Stimulated activated CD4-positive, alpha-beta T cell treated with anti-CD3 and anti-CD28 coated beads, Interleukin-2, amount 100 ng/mL, for 4 hours (primary cell): ENCODE data around the gene UAP1.
"Not testable (repeated sequence)": the region's sequence is repeated elsewhere in the genome, so short reads cannot be mapped to it uniquely, and the experiment has no call there.

Source experiments
- DNase-seq: peaks from one replicate; pipeline ENCODE4 v3.0.0-alpha.2; 2020; ENCODE audit warnings: low read depth

The UAP1 gene

DNA sequence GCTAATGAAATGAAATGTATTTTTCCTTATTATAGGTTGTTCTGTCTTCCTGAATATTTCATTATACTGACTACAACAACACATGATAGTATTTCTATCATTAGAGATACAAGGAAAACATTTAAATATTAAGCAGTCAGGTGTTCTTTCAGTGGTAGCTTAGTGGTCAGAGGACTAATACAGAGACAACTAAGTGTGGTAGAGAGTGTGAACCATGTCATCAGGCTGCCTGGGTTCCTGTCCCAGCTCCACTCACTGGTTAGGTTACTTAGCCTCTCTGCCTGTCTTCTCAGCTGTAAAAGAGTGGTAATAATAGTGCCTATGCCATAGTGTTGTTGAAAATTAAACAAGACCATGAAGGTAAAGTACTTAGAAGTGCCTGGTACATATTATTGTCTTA lies 3.9 kb downstream of the UAP1 start:
- no peak for DNase-seq

DNA sequence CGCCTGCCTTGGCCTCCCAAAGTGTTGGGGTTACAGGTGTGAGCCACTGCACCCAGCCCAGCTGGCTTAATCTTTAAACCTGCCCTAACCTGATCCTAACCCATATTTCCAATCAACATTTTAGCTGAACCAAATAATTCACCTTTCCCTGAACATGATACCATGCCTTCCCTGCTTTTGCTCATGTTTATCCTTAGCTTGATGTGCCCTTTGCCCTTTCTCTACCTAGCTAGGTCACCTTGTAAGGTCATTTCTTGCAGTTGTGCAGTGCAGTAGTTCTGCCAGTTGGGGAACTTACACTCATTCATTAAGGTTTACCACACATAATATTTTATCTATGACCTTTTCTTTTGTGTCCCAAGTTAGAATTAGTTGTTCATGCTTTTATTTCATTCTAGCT lies 5.3 kb downstream of the UAP1 start:
- no peak for DNase-seq

DNA sequence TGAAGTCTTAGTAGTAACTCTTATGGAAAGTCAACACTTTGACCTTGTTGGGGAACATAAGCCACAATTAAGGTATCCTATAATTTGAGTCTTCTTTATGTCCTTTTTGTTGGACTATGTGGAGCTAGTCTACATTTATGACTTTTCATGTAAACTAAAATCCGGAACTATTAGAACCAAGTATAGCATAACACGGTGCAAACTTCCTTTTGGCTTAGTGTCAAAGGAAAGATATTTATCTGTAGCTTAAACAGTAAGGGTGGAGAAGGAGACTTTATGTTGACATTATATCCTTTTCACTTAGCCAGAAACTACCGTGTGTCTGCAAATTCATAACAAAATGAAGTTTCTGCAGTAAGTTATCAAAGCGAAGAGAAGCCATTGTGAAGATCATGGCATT lies 7.3 kb downstream of the UAP1 start:
- no peak for DNase-seq

DNA sequence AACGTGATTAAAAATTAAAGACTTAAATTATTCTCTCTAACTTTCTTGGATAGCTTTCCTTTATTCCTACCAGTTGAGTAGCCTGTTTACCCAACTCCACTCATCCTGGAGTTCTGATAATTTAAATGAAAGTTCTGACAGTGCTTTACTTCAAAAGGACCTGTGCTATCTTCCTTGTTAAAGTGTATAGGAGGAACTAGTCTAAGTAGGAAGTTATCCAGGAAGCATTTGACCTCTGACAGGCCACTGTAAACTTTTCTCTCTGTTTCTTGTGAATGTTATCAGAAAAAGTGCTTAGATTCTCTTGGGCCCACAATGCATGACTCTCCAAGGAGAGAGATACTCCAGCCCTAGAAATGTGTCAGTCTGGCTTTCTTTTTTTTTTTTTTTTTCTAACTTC lies 9.2 kb downstream of the UAP1 start:
- no peak for DNase-seq

DNA sequence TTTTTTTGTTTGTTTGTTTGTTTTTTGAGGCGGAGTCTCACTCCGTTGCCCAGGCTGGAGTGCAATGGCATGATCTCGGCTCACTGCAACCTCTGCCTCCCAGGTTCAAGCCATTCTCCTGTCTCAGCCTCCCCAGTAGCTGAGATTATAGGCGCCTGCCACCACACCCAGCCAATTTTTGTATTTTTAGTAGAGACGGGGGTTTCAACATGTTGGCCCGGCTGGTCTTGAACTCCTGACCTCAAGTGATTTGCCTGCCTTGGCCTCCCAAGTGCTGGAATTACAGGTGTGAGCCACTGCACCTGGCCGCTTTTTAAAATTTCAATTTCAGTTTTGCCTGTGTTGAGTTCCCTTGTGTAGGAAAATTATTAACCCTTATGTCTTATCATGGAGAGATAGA lies 9.6 kb downstream of the UAP1 start:
- DNase-seq = not testable (repeated sequence)

DNA sequence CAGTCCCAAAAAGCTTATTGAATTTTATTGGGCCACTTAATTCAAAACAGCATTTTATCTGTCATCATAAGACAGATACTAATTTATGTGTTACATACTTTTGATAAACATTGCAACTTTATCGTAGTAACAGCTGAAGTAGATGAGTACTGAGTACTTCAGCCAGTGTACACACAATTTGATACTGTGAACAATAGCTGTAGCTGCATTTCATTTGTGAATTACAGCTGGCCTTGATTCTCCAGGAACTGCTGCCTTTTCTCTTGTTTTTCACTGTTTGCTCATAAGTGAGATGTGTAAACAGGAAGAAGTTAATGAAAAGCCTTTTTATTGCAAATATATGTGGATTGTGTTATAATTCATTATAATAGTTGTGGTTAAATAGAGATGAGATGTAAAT lies 10.2 kb downstream of the UAP1 start:
- no peak for DNase-seq

DNA sequence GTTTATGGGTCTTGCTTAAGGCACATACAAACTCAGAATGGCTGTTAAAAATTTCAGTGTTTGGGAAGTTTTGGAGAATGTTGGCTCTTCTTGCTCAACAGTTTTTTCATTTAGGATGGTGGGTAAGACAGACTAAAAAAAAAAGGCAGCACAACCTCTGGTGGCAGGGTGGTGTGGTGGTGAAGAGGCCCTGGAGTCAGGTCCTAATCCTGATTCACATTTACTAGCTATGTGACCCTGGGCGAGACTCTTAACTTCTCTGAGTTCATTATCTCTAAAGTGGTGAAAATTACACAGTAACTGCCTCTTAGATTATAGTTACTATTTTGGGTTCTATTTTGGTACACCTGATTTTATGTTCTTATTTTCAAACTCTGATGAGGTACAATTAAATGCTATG lies 11.6 kb downstream of the UAP1 start:
- DNase-seq = no peak

DNA sequence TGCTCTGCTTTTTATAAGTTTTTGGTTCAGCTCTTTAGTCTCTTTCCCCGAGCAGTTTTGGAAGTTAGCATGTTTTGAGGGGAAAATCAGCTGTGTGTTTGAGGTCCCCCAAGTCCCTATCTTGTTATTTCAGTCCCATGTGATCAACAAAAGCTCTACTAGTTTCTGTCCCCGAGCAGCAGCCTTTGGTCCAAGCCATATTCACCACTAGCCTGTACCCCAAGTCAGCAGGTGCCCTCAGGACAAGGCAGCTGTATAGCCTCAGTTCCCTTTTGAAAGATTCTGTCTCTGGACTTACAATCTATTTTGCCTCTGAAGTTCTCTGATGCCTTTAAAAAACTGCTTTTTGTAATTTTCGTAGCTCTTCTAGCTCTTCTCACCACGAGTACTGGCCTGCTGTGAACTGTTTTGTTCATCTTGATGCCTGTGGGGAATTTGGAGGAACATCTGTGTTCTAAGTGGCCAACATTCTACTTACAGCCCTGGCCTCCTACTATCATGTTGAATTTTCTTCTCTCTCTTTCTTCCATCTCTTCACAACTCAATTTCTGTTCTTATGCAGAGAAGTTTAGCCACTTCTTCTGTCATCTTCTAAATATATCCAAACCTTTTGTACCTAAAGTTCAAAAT lies 16.7 kb downstream of the UAP1 start:
- no peak for DNase-seq

DNA sequence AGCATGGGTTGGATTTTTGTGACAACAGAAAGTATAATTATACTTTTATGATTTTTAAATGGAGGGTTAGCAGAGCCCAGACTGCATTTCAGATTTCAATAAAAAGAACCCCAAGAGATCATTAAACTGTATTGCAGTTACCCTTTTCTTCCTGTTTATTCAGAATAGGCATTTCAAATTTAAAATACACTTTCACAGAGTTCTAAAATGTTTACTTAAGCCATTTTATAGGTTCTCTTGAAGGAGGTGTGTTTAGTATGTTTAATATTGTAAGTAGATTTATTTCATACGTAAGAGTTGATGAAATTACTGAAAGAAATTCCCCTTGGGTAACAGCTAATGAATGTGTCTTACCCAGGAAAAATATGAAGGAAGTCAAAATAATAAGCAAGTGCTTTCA lies 17.4 kb downstream of the UAP1 start:
- no peak for DNase-seq

DNA sequence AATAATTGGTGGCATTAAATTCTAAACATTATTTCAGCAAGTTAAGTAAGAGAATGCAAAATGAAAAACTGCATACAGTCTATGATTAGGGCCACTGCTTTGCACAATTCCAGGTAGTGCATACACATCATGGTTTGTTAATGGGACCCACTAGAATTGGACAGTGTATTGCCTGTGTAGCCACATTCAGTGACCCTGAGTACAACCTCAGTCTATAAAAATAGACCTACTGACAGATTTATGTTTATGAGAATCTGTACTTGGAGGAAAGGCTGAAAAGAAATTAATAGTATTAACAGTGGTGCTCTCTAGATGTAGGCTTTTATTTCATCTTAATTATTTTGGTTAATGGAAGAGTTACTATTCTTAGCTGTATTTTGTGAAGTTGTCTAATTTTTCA lies 18.8 kb downstream of the UAP1 start:
- no peak for DNase-seq

DNA sequence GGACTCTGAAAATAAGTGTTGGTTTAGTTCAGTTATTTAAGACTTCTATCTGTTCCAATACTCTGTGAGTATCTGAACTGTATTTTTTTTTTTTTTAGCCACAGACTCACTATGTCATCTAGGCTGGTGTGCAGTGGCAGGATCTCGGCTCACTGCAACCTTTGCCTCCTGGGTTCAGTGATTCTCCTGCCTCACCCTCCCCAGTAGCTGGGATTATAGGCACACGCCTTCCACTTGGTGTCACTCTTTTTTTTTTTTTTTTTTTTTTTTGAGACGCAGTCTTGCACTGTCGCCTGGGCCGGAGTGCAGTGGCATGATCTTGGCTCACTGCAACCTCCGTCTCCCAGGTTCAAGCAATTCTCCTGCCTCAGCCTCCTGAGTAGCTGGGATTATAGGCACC lies 21.4 kb downstream of the UAP1 start:
- DNase-seq = not testable (repeated sequence)

DNA sequence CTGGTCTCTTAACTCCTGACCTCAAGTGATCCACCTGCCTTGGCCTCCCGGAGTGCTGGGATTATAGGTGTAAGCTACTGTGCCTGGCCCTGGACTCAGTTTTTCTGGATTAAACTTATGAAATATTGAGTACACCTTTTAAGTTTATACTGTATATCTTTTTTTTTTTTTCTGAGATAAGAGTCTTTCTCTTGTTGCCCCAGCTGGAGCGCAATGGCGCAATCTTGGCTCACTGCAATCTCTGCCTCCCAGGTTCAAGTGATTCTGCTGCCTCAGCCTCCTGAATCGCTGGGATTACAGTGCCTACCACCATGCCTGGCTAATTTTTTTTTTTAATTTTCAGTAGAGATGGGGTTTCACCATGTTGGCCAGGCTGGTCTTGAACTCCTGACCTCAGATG lies 23.6 kb downstream of the UAP1 start:
- DNase-seq = not testable (repeated sequence)

DNA sequence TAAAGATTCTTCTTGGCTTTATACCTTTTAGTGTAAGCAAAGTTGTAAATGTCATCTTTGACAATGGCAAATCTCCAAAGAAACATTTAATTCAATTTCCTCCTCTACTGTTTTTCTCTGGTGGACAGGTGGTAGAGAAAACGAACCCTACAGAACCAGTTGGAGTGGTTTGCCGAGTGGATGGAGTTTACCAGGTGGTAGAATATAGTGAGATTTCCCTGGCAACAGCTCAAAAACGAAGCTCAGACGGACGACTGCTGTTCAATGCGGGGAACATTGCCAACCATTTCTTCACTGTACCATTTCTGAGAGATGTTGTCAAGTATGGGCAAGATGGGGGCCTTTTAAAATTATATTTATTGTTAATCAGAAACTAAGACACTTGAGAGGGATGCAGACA lies 25.8 kb downstream of the UAP1 start:
- DNase-seq = no peak

DNA sequence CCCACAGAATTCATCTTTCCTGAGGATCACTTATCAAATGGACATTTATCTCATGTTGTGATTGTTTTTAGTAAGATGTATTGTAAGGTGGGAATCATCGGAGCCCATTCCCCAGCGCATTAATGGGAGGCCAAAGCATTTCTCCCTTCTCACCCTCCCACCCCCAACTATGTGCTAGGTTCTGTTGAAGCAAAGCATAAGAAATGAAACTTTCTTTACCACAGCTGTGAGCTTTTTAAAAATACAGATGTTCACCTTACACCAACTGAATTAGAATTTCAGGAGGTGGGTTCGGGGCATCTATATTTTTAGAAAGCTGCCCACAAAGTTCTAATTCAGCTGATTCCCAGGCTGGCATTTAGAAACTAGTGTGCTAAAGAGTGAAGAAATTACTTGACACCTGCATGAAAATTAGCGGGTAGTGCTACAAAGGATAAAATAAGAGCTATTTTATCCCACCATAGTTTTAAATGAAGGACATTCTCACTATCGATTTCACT lies 26.3 kb downstream of the UAP1 start:
- DNase-seq = no peak

DNA sequence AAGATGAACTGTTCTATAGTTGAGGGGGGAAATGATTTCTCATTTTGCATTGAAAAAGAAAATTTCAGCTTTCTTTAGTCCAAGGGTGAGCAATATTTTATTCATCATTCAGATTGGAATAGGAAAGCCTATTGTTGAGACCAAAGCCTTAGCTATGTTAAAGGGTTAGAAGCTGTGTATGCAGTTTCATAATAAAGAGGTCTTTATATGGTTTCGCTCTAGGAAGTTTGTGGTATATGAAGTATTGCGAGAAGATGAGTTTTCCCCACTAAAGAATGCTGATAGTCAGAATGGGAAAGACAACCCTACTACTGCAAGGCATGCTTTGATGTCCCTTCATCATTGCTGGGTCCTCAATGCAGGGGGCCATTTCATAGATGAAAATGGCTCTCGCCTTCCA lies 28.6 kb downstream of the UAP1 start:
- no peak for DNase-seq

DNA sequence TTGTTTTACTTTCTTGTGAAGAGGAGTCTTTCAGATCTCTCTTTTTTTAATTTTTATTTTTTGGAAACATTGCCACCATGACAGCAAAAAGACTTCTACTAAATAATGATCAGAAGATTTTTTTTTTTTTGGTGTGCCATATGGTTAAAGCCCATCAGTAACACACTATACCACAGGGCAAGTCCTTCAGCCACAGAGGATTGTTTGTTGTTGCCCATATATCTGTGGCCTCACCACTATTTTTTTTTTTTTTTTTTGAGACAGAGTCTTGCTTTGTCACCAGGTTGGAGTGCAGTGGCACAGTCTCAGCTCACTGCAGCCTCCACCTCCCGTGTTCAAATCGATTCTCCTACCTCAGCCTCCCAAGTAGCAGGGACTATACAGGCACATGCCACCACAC lies 29.2 kb downstream of the UAP1 start:
- DNase-seq = no peak

DNA sequence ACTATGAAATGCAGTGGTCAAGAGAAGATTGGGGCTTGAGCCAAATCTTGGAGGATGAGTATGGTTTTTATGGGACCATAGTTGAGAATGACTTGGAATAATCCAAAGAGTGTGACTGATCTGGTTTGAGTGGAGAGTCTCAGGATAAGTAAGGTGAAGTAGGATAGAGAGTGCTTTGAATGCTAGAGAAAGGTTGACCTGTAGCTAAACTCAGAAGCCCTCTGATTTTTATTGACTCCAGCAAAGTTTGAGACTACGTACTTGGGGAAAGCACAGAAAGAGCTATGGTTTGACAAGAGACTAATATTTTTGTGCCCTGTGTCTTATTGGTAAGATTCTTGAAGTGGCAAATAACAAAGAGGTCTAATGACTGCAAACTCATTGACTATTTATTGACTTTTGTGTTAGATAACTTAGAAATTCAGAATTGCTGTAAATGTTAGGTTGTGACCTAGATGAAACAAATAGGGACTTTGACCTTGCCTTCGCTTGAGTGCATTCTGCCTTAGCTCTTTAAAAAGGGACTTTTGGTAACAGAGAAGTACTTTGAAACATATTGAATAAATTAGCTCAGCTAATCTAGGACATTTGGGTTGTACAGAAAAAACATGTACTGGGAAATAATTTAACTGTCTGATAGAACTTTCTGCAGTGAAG lies 35.1 kb downstream of the UAP1 start:
- no peak for DNase-seq

DNA sequence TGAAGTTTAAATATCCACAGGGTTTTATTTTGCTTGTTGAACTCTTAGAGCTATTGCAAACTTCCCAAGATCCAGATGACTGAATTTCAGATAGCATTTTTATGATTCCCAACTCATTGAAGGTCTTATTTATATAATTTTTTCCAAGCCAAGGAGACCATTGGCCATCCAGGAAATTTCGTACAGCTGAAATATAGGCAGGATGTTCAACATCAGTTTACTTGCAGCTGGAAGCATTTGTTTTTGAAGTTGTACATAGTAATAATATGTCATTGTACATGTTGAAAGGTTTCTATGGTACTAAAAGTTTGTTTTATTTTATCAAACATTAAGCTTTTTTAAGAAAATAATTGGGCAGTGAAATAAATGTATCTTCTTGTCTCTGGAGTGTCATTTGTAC lies 37.9 kb downstream of the UAP1 start:
- DNase-seq = no peak

DNA sequence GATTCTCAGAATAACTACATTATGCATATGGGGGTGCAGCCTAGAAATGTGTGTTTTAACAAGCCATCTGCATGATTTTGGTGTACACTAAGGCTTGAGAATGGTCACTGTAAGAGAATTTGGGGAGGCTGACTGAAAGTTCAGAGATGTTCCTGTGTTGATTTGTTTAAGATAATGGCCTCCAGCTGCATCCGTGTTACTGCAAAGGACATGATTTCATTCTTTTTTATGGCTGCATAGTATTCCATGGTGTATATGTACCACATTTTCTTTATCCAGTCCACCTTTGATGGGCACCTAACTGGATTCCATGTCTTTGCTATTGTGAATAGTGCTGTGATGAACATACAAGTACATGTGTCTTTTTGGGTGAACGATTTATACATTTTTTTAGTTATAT lies 41.6 kb downstream of the UAP1 start:
- DNase-seq = not testable (repeated sequence)

DNA sequence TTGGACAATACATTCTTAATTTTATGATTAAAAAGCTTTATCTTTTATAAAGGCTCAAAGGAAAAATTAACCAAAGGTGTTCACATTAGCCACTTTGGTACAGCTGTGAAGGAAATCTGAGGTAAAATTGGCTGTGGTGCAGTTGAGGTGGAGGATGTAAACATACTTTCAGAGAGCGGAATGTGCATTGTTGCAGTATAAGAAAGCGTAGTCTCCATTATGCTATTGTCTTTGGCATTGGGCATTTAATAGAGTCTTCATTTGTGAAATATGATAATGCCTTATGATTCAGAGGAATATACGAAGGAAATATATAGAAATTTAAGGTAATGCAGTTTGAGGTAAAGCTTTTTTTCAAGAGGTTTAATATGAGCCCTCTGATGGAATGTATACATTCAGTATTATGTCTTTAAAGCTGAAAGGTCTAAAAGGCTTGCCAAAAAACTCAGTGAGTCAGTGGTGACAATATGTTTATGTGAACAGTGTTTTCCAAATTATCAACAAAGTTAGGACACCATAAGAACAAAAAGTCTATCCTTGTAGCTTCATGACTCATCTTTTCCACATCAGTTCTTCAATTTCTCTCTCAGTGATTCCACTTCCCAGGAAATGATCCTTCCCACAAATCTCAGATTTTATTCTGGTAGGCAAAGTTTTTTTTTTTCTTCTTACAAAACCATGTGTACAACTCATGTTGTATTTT lies 43.9 kb downstream of the UAP1 start:
- no peak for DNase-seq

DNA sequence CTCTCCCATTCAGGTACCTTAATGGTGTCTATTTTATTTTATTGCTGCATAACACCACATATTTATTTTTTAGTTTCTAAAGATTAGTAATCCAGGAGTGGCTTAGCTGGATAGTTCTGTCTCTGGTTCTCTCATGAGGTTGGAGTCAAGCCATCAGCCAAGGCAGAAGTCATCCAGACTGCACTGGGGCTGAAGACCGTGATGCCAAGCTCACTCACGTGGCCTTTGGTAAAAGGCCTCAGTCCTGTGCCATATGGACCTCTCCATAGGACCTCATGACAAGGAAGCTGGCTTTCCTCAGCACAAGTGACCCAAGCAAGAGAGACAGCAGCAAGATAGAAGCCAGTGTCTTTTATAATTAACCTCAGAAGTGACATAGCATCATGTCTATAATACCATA lies 47.8 kb downstream of the UAP1 start:
- DNase-seq = no peak

DNA sequence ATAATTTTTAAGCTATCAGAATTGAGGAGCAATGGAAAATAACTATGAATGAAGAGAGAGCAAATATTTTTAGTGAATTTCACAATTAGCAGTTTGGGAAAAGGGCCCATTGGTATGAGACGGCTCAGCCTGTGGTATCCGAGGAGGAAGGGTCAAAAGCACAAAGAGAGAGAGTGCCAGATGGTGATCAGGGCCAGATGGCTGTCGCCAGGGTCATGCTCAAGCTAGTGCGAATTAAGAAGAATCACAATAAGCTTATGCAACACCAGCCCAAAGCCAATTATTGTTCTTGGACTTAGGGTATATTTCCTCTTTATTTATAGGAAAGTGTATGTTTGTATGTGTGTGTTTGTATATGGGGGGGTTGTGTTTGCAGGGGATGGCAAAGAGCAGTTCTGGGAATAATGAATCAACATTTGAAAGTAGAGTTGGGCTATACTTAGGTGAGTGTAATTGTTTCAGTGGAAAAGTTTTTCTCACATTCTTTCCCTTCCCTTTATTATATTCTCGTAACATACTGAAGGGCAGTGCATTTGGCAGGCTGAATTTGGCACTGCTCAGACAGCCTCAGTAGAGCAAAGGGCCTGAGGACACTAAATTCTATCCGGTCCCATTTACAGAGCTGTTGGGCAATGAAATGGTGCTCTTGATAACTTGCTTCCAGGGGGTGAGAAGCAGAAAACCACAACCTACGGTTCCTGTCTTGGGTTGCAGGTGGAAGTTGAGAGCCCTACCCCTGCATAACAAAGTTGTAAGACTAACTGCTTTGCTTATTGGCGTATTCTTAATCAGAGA lies 51.3 kb downstream of the UAP1 start:
- no peak for DNase-seq

DNA sequence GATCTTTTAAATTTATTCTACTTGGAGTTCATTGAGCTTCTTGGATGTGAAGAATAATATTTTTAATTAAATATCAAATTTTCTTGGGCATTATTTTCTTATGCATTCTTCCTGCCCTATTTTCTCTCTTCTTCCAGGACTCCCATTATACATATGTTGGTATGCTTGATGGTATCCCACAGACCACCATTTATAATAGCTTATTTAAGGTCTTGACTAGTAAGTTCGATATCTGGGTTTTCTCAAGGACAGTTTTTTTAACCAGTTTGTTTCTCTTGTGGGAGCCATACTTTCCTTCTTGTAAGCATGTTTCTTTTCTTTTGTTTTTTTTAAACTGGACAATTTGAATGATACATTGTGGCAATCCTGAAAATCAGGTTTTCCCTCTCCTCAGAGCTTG lies 55.3 kb downstream of the UAP1 start:
- DNase-seq = no peak
